Lung (tissue), 12 donors: ENCODE results near the gene NEURL1B. TPM values are rescaled to one million over a fixed set of nuclear protein-coding genes. Genes with fewer than 3 reads are reported as not detected.

Source experiments
- ATAC-seq: fragments of 200-7000 bp; cut with Tn5 transposase; one replicate; pipeline ENCODE4 v1.9.1; 2020; ENCODE audit warnings: moderate number of reproducible peaks; ENCODE audit not compliant: insufficient read depth, low FRiP score
- DNase-seq, 3 donors: peaks; one replicate each; pipeline ENCODE4 v3.0.0-alpha.2; 2013 to 2017
- H3K27ac ChIP-seq, 2 donors: one replicate each; pipeline ENCODE4 v1.5.1; 2013; ENCODE audit warnings: mild to moderate bottlenecking in 2 of 2, moderate library complexity in 2 of 2, control low read depth in 1 of 2, inconsistent platforms in 1 of 2, low read depth in 1 of 2, low read length in 1 of 2
- H3K27me3 ChIP-seq, 3 donors: one replicate each; pipeline ENCODE4 v1.5.1; 2013; ENCODE audit warnings: low read length in 2 of 3; ENCODE audit not compliant: control insufficient read depth in 3 of 3, insufficient read depth in 3 of 3
- H3K36me3 ChIP-seq, 4 donors: one replicate each; pipeline ENCODE4 v1.5.1; 2013; ENCODE audit warnings: low read length in 4 of 4, mild to moderate bottlenecking in 1 of 4, moderate library complexity in 1 of 4; ENCODE audit not compliant: control insufficient read depth in 4 of 4, insufficient read depth in 4 of 4
- H3K4me1 ChIP-seq, 5 donors: one replicate each; pipeline ENCODE4 v1.5.1; 2013; ENCODE audit warnings: low read length in 5 of 5, mild to moderate bottlenecking in 2 of 5, moderate library complexity in 1 of 5; ENCODE audit not compliant: control insufficient read depth in 5 of 5, insufficient read depth in 5 of 5
- H3K4me3 ChIP-seq: one replicate; pipeline ENCODE4 v1.5.1; 2013; ENCODE audit warnings: mild to moderate bottlenecking, control low read depth, moderate library complexity
- H3K9ac ChIP-seq, 2 donors: one replicate each; pipeline ENCODE4 v1.5.1; 2013; ENCODE audit warnings: low read length in 2 of 2, control low read depth in 1 of 2; ENCODE audit not compliant: insufficient read depth in 1 of 2
- H3K9me3 ChIP-seq, 4 donors: one replicate each; pipeline ENCODE4 v1.5.1; 2013; ENCODE audit warnings: low read length in 3 of 4, mild to moderate bottlenecking in 1 of 4, moderate library complexity in 1 of 4; ENCODE audit not compliant: control insufficient read depth in 4 of 4, insufficient read depth in 3 of 4
- CTCF ChIP-seq: IDR thresholded peaks from 2 replicates; pipeline ENCODE4 v1.5.1; 2012; ENCODE audit warnings: mild to moderate bottlenecking; ENCODE audit errors: control extremely low read depth, extremely low read depth
- WGBS, 2 donors: extraction: QIAGEN DNeasy Blood & Tissue Kit; methylation state at CpG; one replicate each; pipeline ENCODE4 v1.1.7; 2013; 5-methylcytosine and 5-hydroxymethylcytosine counted together
- polyA plus RNA-seq, 2 donors: library from polyadenylated mRNA; stranded (reverse); fragments of 200-250 nt; gene quantifications; one replicate each; pipeline ENCODE4 v1.2.1, GENCODE V29; 2013
- total RNA-seq, 2 donors: library from RNA; depleted of rRNA in 1 of 2; stranded (reverse); fragments of >200 nt in 1 of 2; gene quantifications; one replicate each; pipeline ENCODE4 v1.2.1, GENCODE V29; 2014 to 2021
- donor health status: control.
- donor health status: control.
- donor health status: Bipolar disorder and iron deficiency.
- donor health status: healthy.
- donor health status: DM: yes; HTN: yes; CAD: no.

NEURL1B gene
- total and polyA plus RNA-seq, 4 donors, result 5.1 to 26.4 (median 11.8) TPM

DNA sequence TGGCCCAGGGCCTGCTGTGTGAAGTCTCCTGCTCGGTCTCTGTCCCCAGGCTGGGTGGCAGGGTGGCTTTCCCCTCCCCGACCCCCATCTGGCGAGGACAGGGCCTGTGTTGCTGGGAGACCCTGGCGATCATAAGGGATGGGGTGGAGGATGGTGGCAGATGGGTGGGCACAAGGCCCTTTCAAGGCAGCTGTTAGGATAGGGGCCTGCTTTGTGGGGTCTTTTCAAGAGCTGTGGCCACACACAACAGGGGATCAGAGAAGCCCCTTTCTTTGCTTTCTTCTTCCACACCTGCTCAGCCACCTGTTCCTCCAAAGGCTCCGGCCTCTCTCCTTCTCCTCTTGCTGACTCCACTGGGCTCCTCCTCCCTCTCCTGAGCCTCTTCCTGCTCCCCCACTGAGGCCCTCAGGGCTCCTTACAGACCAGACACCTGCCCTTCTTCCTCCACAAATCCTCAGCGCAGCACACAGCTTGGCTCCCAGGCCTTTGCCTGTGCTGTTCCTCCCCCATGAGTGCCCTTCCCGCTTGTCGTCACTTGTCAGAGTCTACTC lies 15.0 kb upstream of the NEURL1B start:
- Histone ChIP-seq H3K9me3 (no peaks in the 10 kb centered on the region), H3K27me3 (no peaks in the 10 kb centered on the region), H3K4me1 (no peaks in the 10 kb centered on the region), H3K4me3 (no peak overlapping the region), H3K9ac (no peak overlapping the region), H3K27ac (no peak overlapping the region), H3K36me3 (no peaks in the 10 kb centered on the region)
- no peak for TF ChIP-seq CTCF
- 96 to 97% methylated on average over 8 of the region's 8 CpGs for WGBS, 2 donors
- ATAC-seq (no peak), DNase-seq (no peak)

DNA sequence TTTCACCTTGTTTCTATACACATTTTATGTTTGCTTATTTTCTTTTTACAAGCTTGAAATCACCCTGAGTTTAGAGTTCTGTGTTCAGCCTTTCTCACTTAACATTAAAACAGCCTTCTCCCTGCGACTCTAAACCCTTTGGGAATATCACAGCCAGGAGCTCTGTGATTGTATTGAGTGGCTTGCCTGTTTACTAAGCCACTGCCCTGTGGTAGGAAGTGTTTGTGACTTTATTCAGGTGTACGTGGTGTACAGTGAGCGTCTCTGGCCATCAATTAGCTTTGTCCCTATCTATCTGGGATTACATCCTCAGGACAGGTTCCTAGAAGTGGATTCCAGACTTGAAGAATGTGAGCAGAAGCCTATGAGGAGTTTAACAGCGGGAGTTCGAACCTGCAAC lies 11.0 kb upstream of the NEURL1B start:
- WGBS, 2 donors, result 90 to 96% methylated on average over 5 of the region's 5 CpGs
- no peak overlapping the region for H3K4me3 ChIP-seq
- no peak for TF ChIP-seq CTCF
- ATAC-seq, result no peak
- H3K27me3 ChIP-seq, result no peaks in the 10 kb centered on the region
- H3K9me3 ChIP-seq, result no peaks in the 10 kb centered on the region
- H3K9ac ChIP-seq, result no peak overlapping the region
- no peaks in the 10 kb centered on the region for H3K4me1 ChIP-seq
- H3K27ac ChIP-seq, result no peak overlapping the region
- no peak for DNase-seq
- no peaks in the 10 kb centered on the region for H3K36me3 ChIP-seq

DNA sequence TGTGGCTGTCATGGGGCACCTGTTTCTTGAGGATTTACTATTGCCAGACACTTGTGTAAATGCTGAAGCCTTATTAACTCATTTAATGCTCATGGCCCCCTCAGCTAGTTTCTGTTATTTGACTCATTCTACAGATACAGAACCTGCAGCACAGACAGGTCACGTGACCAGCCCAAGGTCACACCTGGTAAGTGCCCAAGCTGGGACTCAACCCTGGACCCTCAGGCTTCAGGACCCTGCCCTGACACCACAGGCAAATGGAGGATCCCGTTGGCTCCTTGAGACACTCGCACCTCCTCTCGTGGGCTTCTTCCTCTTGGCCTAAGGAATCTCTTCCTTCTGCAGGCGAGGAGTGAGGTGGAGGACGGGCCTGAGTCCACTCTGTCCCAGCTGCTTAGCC lies 10.6 kb upstream of the NEURL1B start:
- no peak for TF ChIP-seq CTCF
- Histone ChIP-seq H3K36me3 (no peaks in the 10 kb centered on the region), H3K4me3 (no peak overlapping the region), H3K4me1 (no peaks in the 10 kb centered on the region), H3K9ac (no peak overlapping the region), H3K27ac (no peak overlapping the region), H3K27me3 (no peaks in the 10 kb centered on the region), H3K9me3 (no peaks in the 10 kb centered on the region)
- DNase-seq (no peak), ATAC-seq (no peak)
- 93 to 94% methylated on average over 6 of the region's 6 CpGs for WGBS, 2 donors

DNA sequence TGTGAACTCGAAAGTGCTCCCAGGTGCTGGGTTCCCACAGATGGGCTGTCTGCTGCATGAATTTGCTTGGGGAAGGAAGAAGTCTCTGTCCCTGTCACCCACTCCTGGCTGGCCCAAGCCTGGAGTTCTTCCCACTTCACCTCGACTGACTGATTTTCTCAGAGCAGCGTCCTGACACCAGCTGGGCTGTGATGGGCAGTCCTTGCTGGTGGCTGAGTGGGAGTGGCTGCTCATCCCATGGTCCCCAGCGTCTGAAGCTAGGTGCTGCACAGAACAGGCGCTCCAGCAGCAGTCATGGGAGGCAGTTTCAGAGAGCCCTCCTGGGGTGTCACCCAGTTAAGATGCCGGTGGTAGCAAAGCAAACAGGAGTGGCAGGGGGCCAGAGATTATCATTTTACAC lies 10.1 kb upstream of the NEURL1B start:
- DNase-seq (no peak), ATAC-seq (no peak)
- no peaks in the 10 kb centered on the region for H3K4me1 ChIP-seq
- TF ChIP-seq CTCF, result no peak
- no peaks in the 10 kb centered on the region for H3K9me3 ChIP-seq
- no peaks in the 10 kb centered on the region for H3K36me3 ChIP-seq
- no peak overlapping the region for H3K9ac ChIP-seq
- H3K27ac ChIP-seq, result no peak overlapping the region
- H3K4me3 ChIP-seq, result no peak overlapping the region
- no peaks in the 10 kb centered on the region for H3K27me3 ChIP-seq
- 76 to 85% methylated on average over 6 of the region's 6 CpGs for WGBS, 2 donors
